ENCODE results near the gene PACS1.
"Not testable (repeated sequence)": the region's sequence is repeated elsewhere in the genome, so short reads cannot be mapped to it uniquely, and the experiment has no call there.

DNA sequence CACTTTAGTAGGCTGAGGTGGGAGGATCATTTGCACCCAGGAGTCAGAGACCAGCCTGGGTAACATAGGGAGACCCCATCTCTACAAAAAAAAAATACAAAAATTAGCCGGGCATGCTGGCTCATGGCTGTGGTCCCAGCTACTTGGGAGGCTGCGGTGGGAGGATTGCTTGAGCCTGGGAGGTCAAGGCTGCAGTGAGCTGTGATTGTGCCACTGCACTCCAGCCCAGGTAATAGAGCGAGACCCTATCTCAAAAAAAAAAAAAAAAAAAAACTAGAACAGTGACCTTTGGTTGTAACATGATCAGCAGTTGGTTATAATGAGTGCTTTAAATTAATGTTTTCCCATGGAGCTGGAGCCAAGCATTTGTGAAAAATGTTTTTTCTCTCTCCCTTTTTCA lies 44.9 kb downstream of the PACS1 start:
- not testable (repeated sequence) for TF ChIP-seq POLR2AphosphoS5 (IDR thresholded peaks at IDR 0.05; ENCODE audit: low read depth, low read length); TAF1 (IDR thresholded peaks at IDR 0.05; ENCODE audit: borderline replicate concordance, low read depth, low read length); RCOR1 (IDR thresholded peaks at IDR 0.05; ENCODE audit: low read length); SMC3 (IDR thresholded peaks at IDR 0.05; ENCODE audit: low read depth, low read length)
- TF ChIP-seq, protein P1, sequence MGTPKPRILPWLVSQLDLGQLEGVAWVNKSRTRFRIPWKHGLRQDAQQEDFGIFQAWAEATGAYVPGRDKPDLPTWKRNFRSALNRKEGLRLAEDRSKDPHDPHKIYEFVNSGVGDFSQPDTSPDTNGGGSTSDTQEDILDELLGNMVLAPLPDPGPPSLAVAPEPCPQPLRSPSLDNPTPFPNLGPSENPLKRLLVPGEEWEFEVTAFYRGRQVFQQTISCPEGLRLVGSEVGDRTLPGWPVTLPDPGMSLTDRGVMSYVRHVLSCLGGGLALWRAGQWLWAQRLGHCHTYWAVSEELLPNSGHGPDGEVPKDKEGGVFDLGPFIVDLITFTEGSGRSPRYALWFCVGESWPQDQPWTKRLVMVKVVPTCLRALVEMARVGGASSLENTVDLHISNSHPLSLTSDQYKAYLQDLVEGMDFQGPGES (IDR thresholded peaks at IDR 0.05; ENCODE audit: low read depth, low read length): not testable (repeated sequence)

Measured in SK-N-SH (cell line).